ENCODE measurements around the gene MON2. TPM values are rescaled to one million over a fixed set of nuclear protein-coding genes. Genes with fewer than 3 reads are reported as not detected.

The MON2 gene
- total RNA-seq, 2 donors from 2014 or later: 30.3 to 43.3 TPM

- peak overlapping the region; percentile 98 for H3K4me3 ChIP-seq (ENCODE audit: low read length)
- no peaks in the 10 kb centered on the region for H3K9me3 ChIP-seq (ENCODE audit: control insufficient read depth, low read length)
- Mint-ChIP-seq H3K4me1 (peaks cover 30% of the 10 kb centered on the region), H3K9me3 (no peaks in the 10 kb centered on the region), H3K4me3 (peak overlapping the region; percentile 97), H3K27ac (peak overlapping the region; percentile 97), H3K27me3 (ENCODE audit: insufficient read depth) (no peaks in the 10 kb centered on the region), H3K36me3 (ENCODE audit: low read depth) (peaks cover 18% of the 10 kb centered on the region)
- H3K27ac ChIP-seq (ENCODE audit: low read depth, low read length): peak overlapping the region; percentile 99
- H3K27me3 ChIP-seq (ENCODE audit: control insufficient read depth, insufficient read depth, low read length, poor library complexity, severe bottlenecking): no peaks in the 10 kb centered on the region
- TF ChIP-seq, protein P1, sequence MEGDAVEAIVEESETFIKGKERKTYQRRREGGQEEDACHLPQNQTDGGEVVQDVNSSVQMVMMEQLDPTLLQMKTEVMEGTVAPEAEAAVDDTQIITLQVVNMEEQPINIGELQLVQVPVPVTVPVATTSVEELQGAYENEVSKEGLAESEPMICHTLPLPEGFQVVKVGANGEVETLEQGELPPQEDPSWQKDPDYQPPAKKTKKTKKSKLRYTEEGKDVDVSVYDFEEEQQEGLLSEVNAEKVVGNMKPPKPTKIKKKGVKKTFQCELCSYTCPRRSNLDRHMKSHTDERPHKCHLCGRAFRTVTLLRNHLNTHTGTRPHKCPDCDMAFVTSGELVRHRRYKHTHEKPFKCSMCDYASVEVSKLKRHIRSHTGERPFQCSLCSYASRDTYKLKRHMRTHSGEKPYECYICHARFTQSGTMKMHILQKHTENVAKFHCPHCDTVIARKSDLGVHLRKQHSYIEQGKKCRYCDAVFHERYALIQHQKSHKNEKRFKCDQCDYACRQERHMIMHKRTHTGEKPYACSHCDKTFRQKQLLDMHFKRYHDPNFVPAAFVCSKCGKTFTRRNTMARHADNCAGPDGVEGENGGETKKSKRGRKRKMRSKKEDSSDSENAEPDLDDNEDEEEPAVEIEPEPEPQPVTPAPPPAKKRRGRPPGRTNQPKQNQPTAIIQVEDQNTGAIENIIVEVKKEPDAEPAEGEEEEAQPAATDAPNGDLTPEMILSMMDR (conservative IDR thresholded peaks at IDR 0.05): no peak
- WGBS, 2 experiments (ENCODE audit: insufficient coverage in 1 of 2, insufficient read length in 1 of 2): 0 to 6% methylated on average over 1 of the region's 1 CpG
- peaks cover 10% of the 10 kb centered on the region for H3K4me1 ChIP-seq (ENCODE audit: control insufficient read depth, insufficient read depth, low read length)
- DNase-seq: no peak
- H3K36me3 ChIP-seq (ENCODE audit: control insufficient read depth, insufficient read depth, low read length): peaks cover 26% of the 10 kb centered on the region
- H3K9ac ChIP-seq (ENCODE audit: extremely low read depth, low read length, poor library complexity, severe bottlenecking): peak overlapping the region; percentile 97
Observed at GRCh38 chr12:62604373-62604772, 137.7 kb downstream of the MON2 start.

DNA sequence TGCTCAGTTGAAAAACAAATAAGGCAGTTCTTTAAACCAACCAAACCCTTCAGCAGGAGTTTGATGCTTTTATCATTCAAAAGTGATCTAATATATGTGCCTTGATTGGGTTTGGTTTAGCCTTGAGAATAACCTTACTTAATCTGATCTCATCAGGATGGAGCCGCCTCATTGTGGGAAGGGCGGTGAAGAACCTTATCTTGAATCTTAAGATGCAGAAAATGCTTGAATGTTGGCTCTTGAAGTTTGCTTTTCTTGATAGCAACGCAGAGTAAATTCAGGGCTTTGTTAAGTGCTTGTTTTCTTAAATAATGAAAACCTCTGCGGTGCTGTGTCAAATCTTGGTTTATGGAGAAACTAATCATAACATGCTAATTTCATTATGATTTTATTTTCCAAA is 138.2 kb downstream of the MON2 start:
- TF ChIP-seq, protein P1 (conservative IDR thresholded peaks at IDR 0.05): no peak
- Mint-ChIP-seq H3K4me3 (peak overlapping the region; percentile 97), H3K36me3 (ENCODE audit: low read depth) (peaks cover 18% of the 10 kb centered on the region), H3K9me3 (no peaks in the 10 kb centered on the region), H3K27me3 (ENCODE audit: insufficient read depth) (no peaks in the 10 kb centered on the region), H3K27ac (peak overlapping the region; percentile 97), H3K4me1 (peaks cover 30% of the 10 kb centered on the region)
- no peaks in the 10 kb centered on the region for H3K27me3 ChIP-seq (ENCODE audit: control insufficient read depth, insufficient read depth, low read length, poor library complexity, severe bottlenecking)
- peaks cover 26% of the 10 kb centered on the region for H3K36me3 ChIP-seq (ENCODE audit: control insufficient read depth, insufficient read depth, low read length)
- WGBS, 2 experiments (ENCODE audit: insufficient coverage in 1 of 2, insufficient read length in 1 of 2): 3% methylated on average over 4 of the region's 4 CpGs; no CpG with 5 or more reads in 1 of the 2 experiments
- H3K9me3 ChIP-seq (ENCODE audit: control insufficient read depth, low read length): no peaks in the 10 kb centered on the region
- H3K9ac ChIP-seq (ENCODE audit: extremely low read depth, low read length, poor library complexity, severe bottlenecking): peak overlapping the region; percentile 97
- no peak overlapping the region for H3K27ac ChIP-seq (ENCODE audit: low read depth, low read length)
- H3K4me3 ChIP-seq (ENCODE audit: low read length): peak overlapping the region; percentile 98
- peaks cover 10% of the 10 kb centered on the region for H3K4me1 ChIP-seq (ENCODE audit: control insufficient read depth, insufficient read depth, low read length)
- no peak for DNase-seq

DNA sequence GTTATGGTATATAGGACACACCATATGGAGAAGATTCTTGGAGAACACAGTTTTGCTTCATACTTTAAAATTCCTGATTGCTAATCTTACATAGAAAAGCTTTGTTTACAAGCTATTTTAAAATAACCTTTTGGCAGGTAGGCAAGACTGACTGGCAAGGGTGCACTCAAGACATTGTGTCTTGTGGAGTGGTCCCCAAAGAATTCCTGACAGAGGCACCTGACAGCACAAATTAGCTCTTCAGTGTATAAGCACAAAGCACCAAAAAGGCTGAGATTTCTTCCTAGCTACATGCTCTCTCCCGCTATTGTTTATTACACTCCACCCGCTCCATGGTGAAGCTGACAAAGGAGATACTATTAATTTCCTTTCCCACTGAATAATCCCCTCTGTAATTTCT is 139.4 kb downstream of the MON2 start:
- peaks cover 29% of the 10 kb centered on the region for H3K4me1 Mint-ChIP-seq
- no peaks in the 10 kb centered on the region for H3K9me3 ChIP-seq (ENCODE audit: control insufficient read depth, low read length)
- peak overlapping the region; percentile 98 for H3K4me3 ChIP-seq (ENCODE audit: low read length)
- WGBS, 2 experiments (ENCODE audit: insufficient coverage in 1 of 2, insufficient read length in 1 of 2): 79 to 95% methylated on average over 2 of the region's 2 CpGs
- no peaks in the 10 kb centered on the region for H3K27me3 ChIP-seq (ENCODE audit: control insufficient read depth, insufficient read depth, low read length, poor library complexity, severe bottlenecking)
- H3K27ac Mint-ChIP-seq: no peak overlapping the region
- no peak for DNase-seq
- H3K36me3 ChIP-seq (ENCODE audit: control insufficient read depth, insufficient read depth, low read length): peaks cover 26% of the 10 kb centered on the region
- H3K9ac ChIP-seq (ENCODE audit: extremely low read depth, low read length, poor library complexity, severe bottlenecking): peak overlapping the region; percentile 97
- peaks cover 10% of the 10 kb centered on the region for H3K4me1 ChIP-seq (ENCODE audit: control insufficient read depth, insufficient read depth, low read length)
- H3K4me3 Mint-ChIP-seq: peak overlapping the region; percentile 97
- peaks cover 18% of the 10 kb centered on the region for H3K36me3 Mint-ChIP-seq (ENCODE audit: low read depth)
- TF ChIP-seq, protein P1 (conservative IDR thresholded peaks at IDR 0.05): no peak
- no peak overlapping the region for H3K27ac ChIP-seq (ENCODE audit: low read depth, low read length)
- no peaks in the 10 kb centered on the region for H3K27me3 Mint-ChIP-seq (ENCODE audit: insufficient read depth)
- H3K9me3 Mint-ChIP-seq: no peaks in the 10 kb centered on the region

Data from endodermal cell (in vitro differentiated cells).